Activated T-helper 1 cell treated with anti-CD3 and anti-CD28 coated beads, Interleukin-2, amount 50 U/mL, for 16 hours (primary cell): ENCODE results near the gene GAL3ST2.
"Not testable (repeated sequence)": the region's sequence is repeated elsewhere in the genome, so short reads cannot be mapped to it uniquely, and the experiment has no call there.

ENCODE experiments used
- DNase-seq, 2 donors: peaks; one replicate each; pipeline ENCODE4 v3.0.0-alpha.2; 2020; ENCODE audit warnings: low read depth in 1 of 2, low spot score in 1 of 2

Gene GAL3ST2

GRCh38 chr2:241817821-241818215 lies 41.2 kb downstream of the GAL3ST2 start:
- not testable (repeated sequence) for DNase-seq

GRCh38 chr2:241818229-241818942 lies 41.8 kb downstream of the GAL3ST2 start:
- no peak for DNase-seq

GRCh38 chr2:241818943-241819270 lies 42.3 kb downstream of the GAL3ST2 start:
- DNase-seq, result no peak

- DNase-seq, result not testable (repeated sequence)
Observed at GRCh38 chr2:241819947-241820624, 43.5 kb downstream of the GAL3ST2 start.

- DNase-seq, result no peak
Observed at GRCh38 chr2:241820625-241821384, 44.2 kb downstream of the GAL3ST2 start.

GRCh38 chr2:241821460-241822263 lies 45.0 kb downstream of the GAL3ST2 start:
- DNase-seq, result no peak

- no peak for DNase-seq
Observed at GRCh38 chr2:241822264-241822623, 45.6 kb downstream of the GAL3ST2 start.

GRCh38 chr2:241823531-241824437 lies 47.2 kb downstream of the GAL3ST2 start:
- not testable (repeated sequence) for DNase-seq

GRCh38 chr2:241827394-241827793 lies 50.8 kb downstream of the GAL3ST2 start:
- no peak for DNase-seq

- no peak for DNase-seq
Observed at GRCh38 chr2:241833101-241833663, 56.6 kb downstream of the GAL3ST2 start.

- DNase-seq, result not testable (repeated sequence)
Observed at GRCh38 chr2:241833756-241834526, 57.3 kb downstream of the GAL3ST2 start.

- no peak for DNase-seq
Observed at GRCh38 chr2:241834527-241835210, 58.0 kb downstream of the GAL3ST2 start.

GRCh38 chr2:241835611-241836010 lies 59.0 kb downstream of the GAL3ST2 start:
- no peak for DNase-seq

- no peak for DNase-seq
Observed at GRCh38 chr2:241836292-241836691, 59.7 kb downstream of the GAL3ST2 start.

- no peak for DNase-seq
Observed at GRCh38 chr2:241837197-241837965, 60.8 kb downstream of the GAL3ST2 start.

- DNase-seq, result no peak
Observed at GRCh38 chr2:241841181-241842066, 64.8 kb downstream of the GAL3ST2 start.

GRCh38 chr2:241842067-241842415 lies 65.4 kb downstream of the GAL3ST2 start:
- no peak for DNase-seq
